Measurements from ENCODE around the gene IGF1R. TPM values are rescaled to one million over a fixed set of nuclear protein-coding genes. Genes with fewer than 3 reads are reported as not detected.

IGF1R gene
- total RNA-seq, 4 donors from 2014 or later: 87.8 to 173 (median 107) TPM

DNA sequence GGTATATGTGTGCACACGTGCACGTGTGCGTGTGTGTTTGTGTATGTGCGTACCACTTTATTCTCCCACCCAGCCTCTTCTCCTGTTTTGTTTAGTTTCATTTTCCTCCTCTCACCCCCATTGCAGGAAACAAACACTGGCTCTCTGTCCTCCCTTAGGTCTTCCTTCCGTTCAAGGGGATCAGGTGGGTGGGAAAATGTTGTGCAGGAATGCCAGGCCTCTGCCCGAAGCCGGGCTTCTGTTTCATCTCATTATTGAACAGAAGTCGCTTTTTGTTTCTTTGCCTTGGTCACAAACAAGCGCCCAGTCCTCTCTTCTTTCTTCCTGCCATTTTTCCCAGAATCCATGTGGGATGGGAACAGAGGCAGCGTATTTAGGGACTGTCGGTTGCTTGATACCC is 69.6 kb downstream of the IGF1R start:
- no peak overlapping the region for H3K4me3 ChIP-seq
- H3K4me1 ChIP-seq: peaks cover 62% of the 10 kb centered on the region
- peak overlapping the region; percentile 40 for H3K27ac ChIP-seq
- no peaks in the 10 kb centered on the region for H3K9me3 ChIP-seq
- no peak for DNase-seq (ENCODE audit: low spot score in 2 of 2)
- TF ChIP-seq POLR2AphosphoS5 (IDR thresholded peaks at IDR 0.05) (no peak), EP300 (IDR thresholded peaks at IDR 0.05) (no peak), CTCF (IDR thresholded peaks at IDR 0.05) (no peak), POLR2A (IDR thresholded peaks at IDR 0.05) (no peak)
- no peaks in the 10 kb centered on the region for H3K27me3 ChIP-seq
- WGBS: 83% methylated on average over 11 of the region's 11 CpGs
- no peaks in the 10 kb centered on the region for H3K36me3 ChIP-seq

- WGBS: 58% methylated on average over 9 of the region's 10 CpGs
- H3K4me1 ChIP-seq: peaks cover 55% of the 10 kb centered on the region
- H3K9me3 ChIP-seq: no peaks in the 10 kb centered on the region
- no peaks in the 10 kb centered on the region for H3K36me3 ChIP-seq
- TF ChIP-seq EP300 (IDR thresholded peaks at IDR 0.05): no peak
- no peak for TF ChIP-seq CTCF (IDR thresholded peaks at IDR 0.05)
- no peak for TF ChIP-seq POLR2A (IDR thresholded peaks at IDR 0.05)
- no peak for TF ChIP-seq POLR2AphosphoS5 (IDR thresholded peaks at IDR 0.05)
- peak overlapping the region; percentile 40 for H3K27ac ChIP-seq
- H3K4me3 ChIP-seq: no peak overlapping the region
- no peaks in the 10 kb centered on the region for H3K27me3 ChIP-seq
- DNase-seq (ENCODE audit: low spot score in 2 of 2): no peak
Observed at GRCh38 chr15:98718426-98719136, 70.2 kb downstream of the IGF1R start.

DNA sequence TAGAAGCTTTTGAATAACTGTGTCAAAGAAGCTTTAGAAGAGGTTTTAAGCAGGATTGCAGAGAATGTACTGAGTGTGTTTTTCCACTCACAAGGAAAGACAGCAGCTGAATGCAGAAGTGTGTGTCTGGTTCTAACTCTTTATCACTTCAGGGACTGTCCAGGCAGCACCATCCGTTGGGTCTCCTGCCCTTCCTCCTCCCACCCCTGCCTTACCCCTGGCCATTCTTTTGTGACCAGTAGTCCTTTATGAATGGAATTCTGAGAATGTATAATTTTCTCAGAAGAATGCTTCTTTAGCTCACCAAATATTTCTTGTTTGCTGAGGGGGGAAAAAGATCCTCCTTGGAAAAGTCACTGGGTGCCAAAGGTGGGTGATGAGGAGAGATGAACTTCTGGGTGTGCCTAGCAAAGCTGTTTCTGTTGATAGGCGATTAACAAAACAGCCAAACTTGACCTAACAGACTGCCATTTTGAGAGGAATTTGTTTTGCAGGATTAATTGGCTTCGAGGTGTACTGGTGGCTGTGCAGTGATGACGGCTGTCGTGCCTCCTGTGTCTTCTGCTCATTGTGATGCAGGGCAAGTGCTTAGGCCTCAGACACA is 70.9 kb downstream of the IGF1R start:
- no peak overlapping the region for H3K4me3 ChIP-seq
- TF ChIP-seq CTCF (IDR thresholded peaks at IDR 0.05) (no peak), EP300 (IDR thresholded peaks at IDR 0.05) (no peak), POLR2A (IDR thresholded peaks at IDR 0.05) (no peak), POLR2AphosphoS5 (IDR thresholded peaks at IDR 0.05) (no peak)
- DNase-seq (ENCODE audit: low spot score in 2 of 2): no peak
- H3K4me1 ChIP-seq: peaks cover 49% of the 10 kb centered on the region
- no peaks in the 10 kb centered on the region for H3K9me3 ChIP-seq
- WGBS: 79% methylated on average over 5 of the region's 5 CpGs
- H3K36me3 ChIP-seq: no peaks in the 10 kb centered on the region
- H3K27me3 ChIP-seq: no peaks in the 10 kb centered on the region
- no peak overlapping the region for H3K27ac ChIP-seq

- TF ChIP-seq POLR2AphosphoS5 (IDR thresholded peaks at IDR 0.05) (no peak), POLR2A (IDR thresholded peaks at IDR 0.05) (no peak), EP300 (IDR thresholded peaks at IDR 0.05) (no peak), CTCF (IDR thresholded peaks at IDR 0.05) (no peak)
- 94% methylated on average over 6 of the region's 6 CpGs for WGBS
- no peak overlapping the region for H3K4me3 ChIP-seq
- no peak for DNase-seq (ENCODE audit: low spot score in 2 of 2)
- H3K9me3 ChIP-seq: no peaks in the 10 kb centered on the region
- no peak overlapping the region for H3K27ac ChIP-seq
- no peaks in the 10 kb centered on the region for H3K27me3 ChIP-seq
- peaks cover 42% of the 10 kb centered on the region for H3K4me1 ChIP-seq
- H3K36me3 ChIP-seq: no peaks in the 10 kb centered on the region
Observed at GRCh38 chr15:98720031-98720430, 71.7 kb downstream of the IGF1R start.

Data from suprapubic skin (tissue), 4 donors.